GM12801 (cell line): ENCODE measurements around the gene FADS2.

Experiments
- TF ChIP-seq, protein P1 (sequence below): IDR thresholded peaks from one replicate; pipeline ENCODE4 v1.5.1; 2011; ENCODE audit warnings: control low read depth; ENCODE audit not compliant: insufficient read length; ENCODE audit errors: extremely low read depth

The FADS2 gene

DNA sequence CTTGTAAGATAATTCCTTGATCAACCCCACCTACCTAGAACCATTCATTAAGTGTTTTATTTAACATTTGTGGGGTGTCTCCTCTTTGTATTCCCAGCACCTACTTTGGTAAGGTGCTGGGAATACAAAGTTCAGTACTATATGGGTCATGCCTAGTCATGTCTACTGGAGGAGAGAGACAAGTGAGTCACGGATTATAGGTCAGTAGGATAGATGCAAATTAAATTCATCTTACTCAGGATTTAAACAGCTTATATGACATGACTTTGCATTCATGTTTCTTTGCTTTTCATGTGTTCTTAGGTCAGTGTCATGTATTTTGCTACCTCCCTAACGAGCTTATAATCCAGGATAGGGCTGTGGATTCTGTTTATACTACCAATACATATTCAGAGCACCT, 7.9 kb upstream of the FADS2 start:
- TF ChIP-seq, protein P1, sequence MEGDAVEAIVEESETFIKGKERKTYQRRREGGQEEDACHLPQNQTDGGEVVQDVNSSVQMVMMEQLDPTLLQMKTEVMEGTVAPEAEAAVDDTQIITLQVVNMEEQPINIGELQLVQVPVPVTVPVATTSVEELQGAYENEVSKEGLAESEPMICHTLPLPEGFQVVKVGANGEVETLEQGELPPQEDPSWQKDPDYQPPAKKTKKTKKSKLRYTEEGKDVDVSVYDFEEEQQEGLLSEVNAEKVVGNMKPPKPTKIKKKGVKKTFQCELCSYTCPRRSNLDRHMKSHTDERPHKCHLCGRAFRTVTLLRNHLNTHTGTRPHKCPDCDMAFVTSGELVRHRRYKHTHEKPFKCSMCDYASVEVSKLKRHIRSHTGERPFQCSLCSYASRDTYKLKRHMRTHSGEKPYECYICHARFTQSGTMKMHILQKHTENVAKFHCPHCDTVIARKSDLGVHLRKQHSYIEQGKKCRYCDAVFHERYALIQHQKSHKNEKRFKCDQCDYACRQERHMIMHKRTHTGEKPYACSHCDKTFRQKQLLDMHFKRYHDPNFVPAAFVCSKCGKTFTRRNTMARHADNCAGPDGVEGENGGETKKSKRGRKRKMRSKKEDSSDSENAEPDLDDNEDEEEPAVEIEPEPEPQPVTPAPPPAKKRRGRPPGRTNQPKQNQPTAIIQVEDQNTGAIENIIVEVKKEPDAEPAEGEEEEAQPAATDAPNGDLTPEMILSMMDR = no peak

- TF ChIP-seq, protein P1 = no peak
Observed at GRCh38 chr11:61826930-61827570, 1.1 kb upstream of the FADS2 start.

DNA sequence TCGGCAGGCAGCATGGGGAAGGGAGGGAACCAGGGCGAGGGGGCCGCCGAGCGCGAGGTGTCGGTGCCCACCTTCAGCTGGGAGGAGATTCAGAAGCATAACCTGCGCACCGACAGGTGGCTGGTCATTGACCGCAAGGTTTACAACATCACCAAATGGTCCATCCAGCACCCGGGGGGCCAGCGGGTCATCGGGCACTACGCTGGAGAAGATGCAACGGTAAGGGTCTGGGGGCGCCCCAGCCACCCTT, 204 bp downstream of the FADS2 start:
- TF ChIP-seq, protein P1 = no peak

DNA sequence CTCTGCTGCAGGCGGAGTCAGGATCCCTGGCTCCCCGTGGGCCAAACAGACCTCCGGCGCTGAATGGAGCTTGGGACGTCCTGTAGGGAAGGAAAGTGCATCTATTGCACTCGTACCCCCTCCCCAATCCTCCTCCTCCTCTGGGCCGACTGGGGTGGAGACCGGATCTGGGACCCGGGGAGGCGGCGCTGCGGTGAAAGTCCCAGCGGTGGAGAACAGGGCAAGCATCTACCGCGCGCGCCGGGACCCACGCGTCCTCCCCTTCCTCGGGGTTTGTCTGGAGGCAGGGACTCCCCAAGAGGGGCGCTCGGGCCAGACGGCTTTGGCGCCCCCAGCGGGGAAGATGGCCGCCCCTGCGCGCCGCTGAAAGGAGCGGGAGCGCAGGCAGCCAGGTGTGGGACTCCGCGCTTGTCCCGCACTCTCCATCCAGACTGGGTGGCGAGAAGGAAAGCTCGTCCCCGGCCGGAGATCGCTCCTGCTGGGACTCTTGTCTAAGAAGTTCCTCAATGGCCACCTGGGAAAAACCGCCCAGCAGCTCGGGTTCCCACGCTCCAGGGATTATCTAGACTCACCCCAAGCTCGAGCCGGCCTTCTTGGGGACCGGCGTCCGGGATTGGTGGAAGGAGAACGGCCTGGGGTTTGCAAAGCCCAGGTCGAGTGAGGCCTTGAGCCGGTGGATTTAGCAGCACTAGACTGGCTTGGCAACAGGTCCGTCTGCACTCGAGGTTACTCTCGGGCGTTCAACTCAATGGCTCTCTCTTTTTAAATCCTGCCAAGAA, 718 bp downstream of the FADS2 start:
- TF ChIP-seq, protein P1 = no peak

- TF ChIP-seq, protein P1 = no peak
Observed at GRCh38 chr11:61829806-61830205, 1.7 kb downstream of the FADS2 start.

- TF ChIP-seq, protein P1 = no peak
Observed at GRCh38 chr11:61830237-61831105, 2.4 kb downstream of the FADS2 start.

GRCh38 chr11:61832207-61832606, 4.1 kb downstream of the FADS2 start:
- TF ChIP-seq, protein P1 = no peak
